Left ventricle myocardium inferior (tissue), 1 donor: ENCODE data around the gene RNGTT. TPM values are rescaled to one million over a fixed set of nuclear protein-coding genes. Genes with fewer than 3 reads are reported as not detected.
"Not testable (repeated sequence)": the region's sequence is repeated elsewhere in the genome, so short reads cannot be mapped to it uniquely, and the experiment has no call there.

Experiments used
- DNase-seq: peaks from one replicate; pipeline ENCODE4 v3.0.0-alpha.2; 2020
- H3K27ac ChIP-seq: fragments of 200-600 bp; replicated peaks from 2 replicates; pipeline ENCODE4 v1.8.0; 2021
- H3K27me3 ChIP-seq: fragments of 200-600 bp; 2 replicates; pipeline ENCODE4 v1.8.0; 2021; ENCODE audit warnings: low read depth
- H3K36me3 ChIP-seq: fragments of 200-600 bp; 2 replicates; pipeline ENCODE4 v1.8.0; 2021
- H3K4me1 ChIP-seq: fragments of 200-600 bp; 2 replicates; pipeline ENCODE4 v1.8.0; 2021
- H3K4me3 ChIP-seq: fragments of 200-600 bp; 2 replicates; pipeline ENCODE4 v1.8.0; 2021; ENCODE audit warnings: mild to moderate bottlenecking, moderate library complexity
- H3K9me3 ChIP-seq: fragments of 200-600 bp; replicated peaks from 2 replicates; pipeline ENCODE4 v1.8.0; 2021
- CTCF ChIP-seq: fragments of 200-600 bp; IDR thresholded peaks from 2 replicates; pipeline ENCODE4 v1.8.0; 2021; ENCODE audit warnings: antibody characterized with exemption, mild to moderate bottlenecking, borderline replicate concordance
- intact Hi-C: fragments of 100-400 bp; cut with micrococcal nuclease; formaldehyde crosslinking; loops from one replicate; pipeline ENCODE4 v1.11.0; 2022
- total RNA-seq: library from RNA; stranded (reverse); fragmentation: NEBNext Ultra II Directional; extraction: Animal tissue kit (Norgen Biotek cat#: 25700); gene quantifications from one replicate; pipeline ENCODE4 v1.2.1, GENCODE V29; 2021
- donor health status: DM: no; HTN: yes; CAD: no; lungs with severe emphysema.

The RNGTT gene
- total RNA-seq, 1 donor from 2014 or later = 9.1 TPM

GRCh38 chr6:88914180-88914579, 49.2 kb downstream of the RNGTT start:
- intact Hi-C loops = no loop called here
- no peak for DNase-seq

GRCh38 chr6:88913471-88913870, 49.9 kb downstream of the RNGTT start:
- H3K27ac ChIP-seq = no peak overlapping the region
- no peaks in the 10 kb centered on the region for H3K27me3 ChIP-seq
- intact Hi-C loops = no loop called here
- H3K4me3 ChIP-seq = no peak overlapping the region
- peaks cover 8% of the 10 kb centered on the region for H3K9me3 ChIP-seq
- H3K36me3 ChIP-seq = peaks cover 7% of the 10 kb centered on the region
- H3K4me1 ChIP-seq = peaks cover 27% of the 10 kb centered on the region
- TF ChIP-seq CTCF = no peak
- DNase-seq = no peak

More at GRCh38 chr6:88914180-88914579, 49.2 kb downstream of the RNGTT start:
- no peaks in the 10 kb centered on the region for H3K27me3 ChIP-seq
- peaks cover 8% of the 10 kb centered on the region for H3K9me3 ChIP-seq
- H3K36me3 ChIP-seq = peaks cover 7% of the 10 kb centered on the region
- no peak for TF ChIP-seq CTCF
- peaks cover 20% of the 10 kb centered on the region for H3K4me1 ChIP-seq
- H3K27ac ChIP-seq = no peak overlapping the region
- H3K4me3 ChIP-seq = no peak overlapping the region

GRCh38 chr6:88910922-88911778, 52.3 kb downstream of the RNGTT start:
- Histone ChIP-seq H3K27ac (no peak overlapping the region), H3K27me3 (no peaks in the 10 kb centered on the region), H3K9me3 (peaks cover 8% of the 10 kb centered on the region), H3K4me3 (no peak overlapping the region), H3K36me3 (peaks cover 7% of the 10 kb centered on the region), H3K4me1 (peaks cover 29% of the 10 kb centered on the region)
- intact Hi-C loops = no loop called here
- no peak for DNase-seq
- no peak for TF ChIP-seq CTCF

GRCh38 chr6:88908598-88909548, 54.5 kb downstream of the RNGTT start:
- H3K27ac ChIP-seq = no peak overlapping the region
- no peak overlapping the region for H3K4me3 ChIP-seq
- TF ChIP-seq CTCF = no peak
- intact Hi-C loops = no loop called here
- no peaks in the 10 kb centered on the region for H3K27me3 ChIP-seq
- H3K36me3 ChIP-seq = peaks cover 15% of the 10 kb centered on the region
- peak; percentile 29 for DNase-seq
- no peaks in the 10 kb centered on the region for H3K9me3 ChIP-seq
- peaks cover 29% of the 10 kb centered on the region for H3K4me1 ChIP-seq

GRCh38 chr6:88907148-88907547, 56.3 kb downstream of the RNGTT start:
- H3K36me3 ChIP-seq = peaks cover 15% of the 10 kb centered on the region
- not testable (repeated sequence) for DNase-seq

More at GRCh38 chr6:88907148-88907547, 56.3 kb downstream of the RNGTT start:
- H3K27me3 ChIP-seq, intact Hi-C loops, H3K4me3 ChIP-seq, H3K9me3 ChIP-seq, H3K27ac ChIP-seq: not testable (repeated sequence)
- peaks cover 29% of the 10 kb centered on the region for H3K4me1 ChIP-seq
